ENCODE measurements around the gene C5orf15. TPM values are rescaled to one million over a fixed set of nuclear protein-coding genes. Genes with fewer than 3 reads are reported as not detected.
"Not testable (repeated sequence)": the region's sequence is repeated elsewhere in the genome, so short reads cannot be mapped to it uniquely, and the experiment has no call there.

C5orf15 gene
- total RNA-seq, 1 donor from 2014 or later, result 113 TPM

- no peak for DNase-seq (ENCODE audit: low read depth)
Observed at GRCh38 chr5:133938039-133938821, 30.2 kb downstream of the C5orf15 start.

DNA sequence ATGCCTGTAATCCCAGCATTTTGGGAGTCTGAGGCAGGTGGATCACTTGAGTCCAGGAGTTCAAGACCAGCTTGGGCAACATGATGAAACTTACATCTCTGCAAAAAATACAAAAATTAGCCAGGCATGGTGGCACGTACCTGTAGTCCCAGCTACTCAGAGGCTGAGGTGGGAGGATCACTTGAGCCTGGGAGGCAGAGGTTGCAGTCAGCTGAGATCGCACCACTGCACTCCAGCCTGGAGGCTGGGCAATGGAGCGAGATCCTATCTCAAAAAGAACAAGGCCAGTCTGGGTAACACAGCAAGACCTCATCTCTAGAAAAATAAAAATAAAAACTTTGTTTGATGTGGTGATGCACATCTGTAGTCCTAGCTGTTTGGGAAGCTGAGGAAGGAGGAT is 30.8 kb downstream of the C5orf15 start:
- not testable (repeated sequence) for DNase-seq (ENCODE audit: low read depth)

DNA sequence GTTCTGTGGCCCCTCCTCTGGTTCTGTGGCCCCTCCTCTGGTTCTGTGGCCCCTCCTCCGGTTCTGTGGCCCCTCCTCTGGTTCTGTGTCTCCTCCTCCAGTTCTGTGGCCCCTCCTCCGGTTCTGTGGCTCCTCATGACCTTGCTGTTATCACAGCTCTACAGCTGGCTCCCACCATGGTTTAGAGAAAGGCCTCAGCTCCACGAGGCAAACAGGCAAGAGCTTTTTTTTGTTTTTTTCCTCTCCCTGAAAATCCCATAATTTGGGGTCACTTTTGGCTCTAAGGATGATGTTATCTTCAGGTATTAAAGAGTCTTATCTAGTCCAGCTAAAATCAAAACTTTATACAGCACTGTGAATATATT is 31.8 kb downstream of the C5orf15 start:
- DNase-seq (ENCODE audit: low read depth), result no peak

GRCh38 chr5:133935991-133936650 is 32.3 kb downstream of the C5orf15 start:
- DNase-seq (ENCODE audit: low read depth), result not testable (repeated sequence)

DNA sequence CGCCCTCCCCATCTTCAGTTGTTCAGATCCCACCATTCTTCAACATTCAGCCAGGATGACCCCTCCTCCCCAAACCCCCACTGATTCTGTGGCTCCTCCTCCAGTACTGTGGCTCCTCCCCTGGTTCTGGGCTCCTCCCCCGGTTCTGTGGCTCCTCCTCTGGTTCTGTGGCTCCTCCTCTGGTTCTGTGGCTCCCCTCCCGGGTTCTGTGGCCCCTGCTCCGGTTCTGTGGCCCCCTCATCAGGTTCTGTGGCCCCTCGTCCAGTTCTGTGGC is 32.8 kb downstream of the C5orf15 start:
- no peak for DNase-seq (ENCODE audit: low read depth)

DNA sequence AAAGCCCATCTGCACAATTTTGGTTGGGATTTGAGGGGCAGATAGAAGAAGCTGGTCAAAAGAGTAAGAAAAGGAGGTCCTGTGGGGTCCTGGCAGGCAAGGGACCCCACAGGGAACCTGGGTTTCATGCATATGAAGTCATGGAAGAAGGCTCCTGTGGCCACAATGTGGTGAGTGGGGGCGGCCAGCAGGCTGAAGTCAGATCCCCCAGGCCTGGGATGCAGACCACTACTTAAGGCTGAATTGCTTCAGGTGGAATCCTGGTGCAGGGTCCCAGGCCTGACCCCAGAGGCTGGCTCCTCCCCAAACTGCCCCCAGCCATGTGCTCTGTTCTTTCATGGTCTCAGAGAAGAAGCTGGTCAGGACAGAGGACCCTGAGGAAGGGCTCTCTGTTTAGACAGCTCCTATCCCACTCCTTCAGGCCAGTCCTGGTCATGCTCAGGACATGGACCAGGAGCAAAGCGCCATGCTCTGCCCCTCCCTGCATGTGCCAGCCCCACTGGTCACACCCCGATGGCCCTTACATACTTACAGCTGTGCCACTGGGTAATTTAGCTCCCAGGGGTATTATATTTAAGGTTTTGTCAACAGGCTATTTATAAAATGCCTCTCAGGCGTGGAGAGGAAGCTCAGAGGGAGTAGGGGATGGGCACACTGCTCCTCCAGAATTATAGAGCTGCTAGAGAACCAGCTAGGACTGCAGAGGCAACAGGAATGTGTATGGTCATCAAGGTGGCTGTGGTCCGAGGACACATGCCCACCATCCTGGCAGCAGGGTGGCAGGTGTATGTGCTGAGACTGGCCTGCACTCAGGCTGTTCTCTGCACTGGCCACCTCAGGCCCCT is 33.4 kb downstream of the C5orf15 start:
- peak; percentile 76 for DNase-seq (ENCODE audit: low read depth)

GRCh38 chr5:133934311-133934710 is 34.1 kb downstream of the C5orf15 start:
- DNase-seq (ENCODE audit: low read depth), result no peak

DNA sequence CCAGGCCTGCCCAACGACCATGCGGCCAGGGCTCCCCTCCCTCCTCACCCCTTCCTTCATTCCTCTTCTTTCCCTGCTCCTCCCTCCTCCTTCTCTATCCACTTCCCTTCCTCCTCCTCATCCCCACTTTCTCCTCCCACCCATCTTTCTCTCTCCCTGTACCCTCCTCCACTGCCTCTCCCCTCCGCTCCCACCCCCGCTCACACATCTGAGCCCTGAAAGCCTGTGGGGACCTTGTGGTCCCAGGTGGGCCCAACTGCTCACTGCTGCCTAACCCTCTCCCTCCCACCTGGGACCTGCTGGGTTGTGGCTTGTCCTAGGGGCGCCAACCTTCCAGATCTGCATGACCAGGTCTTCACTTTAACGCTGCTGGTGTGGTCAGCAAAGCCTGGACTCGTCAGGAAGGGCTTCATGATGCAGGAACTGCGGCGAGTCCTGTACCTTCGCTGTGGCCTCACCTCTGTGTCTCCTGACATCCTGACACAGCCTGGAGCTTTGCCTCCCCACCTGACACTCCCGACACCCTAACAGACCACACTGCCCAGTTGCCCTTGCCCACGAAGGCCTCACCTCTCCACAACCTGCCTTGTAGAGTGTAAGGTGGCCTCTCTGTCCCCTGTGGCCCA is 34.6 kb downstream of the C5orf15 start:
- no peak for DNase-seq (ENCODE audit: low read depth)

DNA sequence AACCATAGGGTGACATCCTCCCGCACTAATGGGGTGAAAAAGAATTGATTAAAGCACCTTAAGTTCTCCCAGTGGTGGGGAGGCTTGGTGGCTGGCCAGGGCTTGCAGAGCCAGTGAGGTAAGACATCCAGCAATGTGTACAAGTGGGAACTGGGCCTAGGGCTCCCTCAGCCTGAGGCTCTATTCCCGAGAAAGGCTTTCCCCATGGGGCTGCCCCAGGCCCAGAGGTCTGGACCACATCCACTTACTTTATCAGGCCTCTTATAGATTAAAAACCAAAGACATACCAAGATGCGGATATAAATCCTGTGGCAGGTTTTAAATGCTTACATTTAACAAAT is 35.3 kb downstream of the C5orf15 start:
- no peak for DNase-seq (ENCODE audit: low read depth)

GRCh38 chr5:133932441-133933168 is 35.8 kb downstream of the C5orf15 start:
- DNase-seq (ENCODE audit: low read depth), result no peak

DNA sequence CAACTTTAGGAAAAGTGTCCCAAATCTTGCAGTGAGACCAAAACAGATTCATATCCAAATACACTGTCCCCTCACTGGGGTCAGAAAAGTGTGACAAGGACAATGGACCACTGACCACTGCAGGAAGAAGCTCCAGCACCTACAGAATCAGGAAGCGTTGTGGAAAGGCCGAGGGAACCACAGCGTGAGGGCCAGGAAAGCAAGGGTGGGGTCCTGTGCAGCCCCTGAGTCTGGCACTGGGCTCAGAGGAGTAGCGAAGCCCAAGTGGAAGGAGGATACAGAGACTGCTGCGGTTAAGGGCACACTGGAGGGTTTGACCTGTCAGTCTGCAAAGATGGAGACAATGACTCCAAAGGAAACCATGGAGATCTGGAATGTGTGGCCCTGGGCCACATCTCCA is 36.9 kb downstream of the C5orf15 start:
- DNase-seq (ENCODE audit: low read depth), result no peak

GRCh38 chr5:133930813-133931090 is 37.7 kb downstream of the C5orf15 start:
- no peak for DNase-seq (ENCODE audit: low read depth)

DNA sequence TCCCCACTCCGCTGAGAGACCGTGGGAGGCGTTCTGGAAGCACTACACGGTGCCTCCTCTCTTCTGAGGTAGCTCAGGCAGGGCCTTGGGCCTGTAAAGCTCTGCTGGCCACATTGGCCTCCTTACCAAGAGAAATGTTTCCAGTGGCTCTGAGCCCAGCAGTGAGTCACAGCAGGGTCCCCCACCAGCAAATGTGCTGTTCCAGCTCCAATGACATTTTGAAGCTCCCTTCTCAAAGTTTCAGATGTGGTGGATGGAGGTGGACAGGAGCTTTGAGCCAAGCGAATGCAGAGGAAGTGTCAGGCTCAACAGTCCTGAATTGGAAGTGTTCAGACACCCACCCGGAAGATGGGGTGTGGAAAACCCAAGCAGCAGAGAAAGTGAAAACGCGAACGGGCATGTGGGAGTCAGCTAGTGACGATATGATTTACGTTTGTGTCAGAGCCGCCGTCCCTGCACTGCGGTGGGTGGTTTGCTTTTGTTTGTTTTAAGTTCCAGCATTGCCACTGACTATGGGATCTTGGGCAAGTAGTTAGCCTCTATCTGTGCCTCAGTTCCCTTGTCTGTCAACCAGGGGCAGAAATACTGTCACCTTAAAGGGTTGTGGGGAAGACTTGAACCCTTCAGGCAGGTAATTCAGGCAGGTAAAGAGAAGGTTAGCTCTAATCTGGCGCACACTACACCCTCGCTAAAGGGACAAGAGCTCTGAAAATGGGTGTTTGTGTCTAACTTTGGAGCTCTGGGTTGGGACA is 38.2 kb downstream of the C5orf15 start:
- DNase-seq (ENCODE audit: low read depth), result no peak

- no peak for DNase-seq (ENCODE audit: low read depth)
Observed at GRCh38 chr5:133928587-133929393, 39.6 kb downstream of the C5orf15 start.

DNA sequence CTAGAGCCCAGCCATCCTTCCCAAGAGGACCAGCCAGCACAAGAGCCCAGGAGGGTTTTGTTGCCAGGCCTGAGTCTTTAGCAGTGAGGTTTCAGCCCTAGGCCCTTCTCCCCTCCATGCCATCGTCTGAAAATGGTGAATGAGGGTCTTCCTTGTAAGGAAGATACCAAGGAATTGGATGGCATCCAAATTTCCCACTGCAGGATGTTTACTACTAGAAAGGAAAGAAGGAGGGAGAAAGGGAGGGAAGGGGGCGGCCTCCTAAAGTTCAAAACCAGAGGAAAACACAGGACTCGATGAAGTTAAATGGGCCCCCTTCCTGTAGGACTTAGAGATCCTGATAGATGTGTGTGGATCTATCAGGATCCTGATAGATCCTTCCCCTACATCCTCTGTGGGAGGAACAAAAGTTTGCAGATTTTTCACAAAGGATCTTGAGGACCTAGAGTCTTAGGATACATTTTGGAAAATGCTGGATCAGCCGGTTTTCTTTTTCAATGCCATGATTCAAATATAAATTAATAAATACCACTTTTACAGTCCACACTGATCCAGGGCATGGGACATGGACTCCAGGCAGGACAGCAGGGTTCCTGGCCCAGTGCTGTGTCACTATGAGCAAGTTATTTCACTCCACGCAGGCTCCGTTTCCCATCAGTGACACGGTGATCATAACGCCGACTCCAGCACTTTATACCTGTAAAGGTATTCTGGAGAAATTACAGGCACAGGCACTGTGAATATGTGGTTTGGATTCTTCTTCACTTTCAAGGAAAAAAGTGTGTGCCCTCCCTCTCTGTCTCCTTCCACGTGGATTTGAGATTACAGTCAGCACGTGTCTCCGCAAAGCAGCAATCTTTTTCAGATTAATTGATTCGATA is 40.9 kb downstream of the C5orf15 start:
- DNase-seq (ENCODE audit: low read depth), result peak; percentile 7

DNA sequence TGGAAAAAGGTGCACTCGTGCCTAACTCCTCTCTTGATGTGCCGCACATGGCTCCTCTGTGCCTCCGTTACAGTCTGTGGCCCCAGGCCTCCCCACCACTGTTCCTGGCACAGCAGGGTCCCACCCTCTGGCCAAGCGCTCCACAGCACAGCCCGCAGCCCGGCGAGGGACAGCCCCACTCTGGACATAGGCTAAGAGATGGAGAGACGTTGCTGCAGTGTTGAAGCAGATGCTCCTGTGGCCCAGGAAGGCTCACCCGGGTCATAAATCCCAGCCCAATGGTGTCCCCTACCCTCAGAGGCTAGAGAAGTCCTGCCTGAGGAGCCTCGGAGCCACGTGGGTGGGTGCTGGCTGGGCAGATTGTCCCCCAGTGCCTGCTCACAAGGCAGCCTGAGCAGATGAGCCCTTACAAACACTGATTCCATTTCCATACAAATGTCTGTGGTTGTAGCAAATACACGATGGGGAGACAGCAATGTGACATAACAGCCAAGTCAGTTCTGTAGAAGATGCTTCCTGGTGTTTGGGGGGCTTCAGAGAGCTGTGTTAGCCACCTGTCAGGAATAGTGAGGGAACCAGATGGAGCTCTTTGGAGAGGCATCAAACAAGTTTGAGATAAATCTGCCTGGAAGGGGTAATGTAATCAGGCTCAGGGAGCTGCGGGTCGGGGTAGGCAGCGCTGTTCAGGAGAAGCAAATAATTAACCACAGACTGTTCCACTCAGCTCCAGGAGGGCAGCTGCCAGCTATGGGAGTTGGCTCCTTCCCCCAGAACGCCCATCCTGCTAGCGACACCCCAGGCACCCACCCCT is 41.7 kb downstream of the C5orf15 start:
- no peak for DNase-seq (ENCODE audit: low read depth)

DNA sequence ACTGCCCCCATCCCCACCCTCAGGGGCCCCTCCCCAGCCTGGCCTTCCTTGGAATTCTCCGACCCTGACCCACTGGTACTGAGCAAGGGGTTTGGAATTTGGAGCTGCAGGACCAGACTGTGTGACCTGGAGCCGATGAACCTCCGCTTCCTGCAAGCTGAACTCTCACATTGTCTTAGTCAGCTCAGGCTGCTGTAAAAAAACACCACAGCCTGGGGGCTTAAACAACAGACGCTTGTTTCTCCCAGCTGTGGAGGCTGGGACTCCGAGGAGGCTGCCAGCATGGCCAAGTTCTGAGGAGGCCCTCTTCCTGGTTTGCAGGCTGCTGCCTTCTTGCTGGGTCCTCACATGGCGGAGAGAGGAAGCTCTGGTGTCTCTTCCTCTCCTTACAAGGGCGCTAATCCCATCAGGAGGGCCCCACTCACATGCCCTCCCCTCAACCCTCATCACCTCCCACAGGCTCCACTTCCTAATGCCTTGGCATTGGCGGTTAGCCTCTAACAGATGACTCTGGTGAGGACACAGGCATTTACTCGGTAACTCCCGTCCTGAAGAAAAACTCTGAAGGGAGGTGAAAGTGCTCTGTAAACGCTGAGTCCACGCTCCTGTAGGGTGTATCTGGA is 42.4 kb downstream of the C5orf15 start:
- DNase-seq (ENCODE audit: low read depth), result no peak

DNA sequence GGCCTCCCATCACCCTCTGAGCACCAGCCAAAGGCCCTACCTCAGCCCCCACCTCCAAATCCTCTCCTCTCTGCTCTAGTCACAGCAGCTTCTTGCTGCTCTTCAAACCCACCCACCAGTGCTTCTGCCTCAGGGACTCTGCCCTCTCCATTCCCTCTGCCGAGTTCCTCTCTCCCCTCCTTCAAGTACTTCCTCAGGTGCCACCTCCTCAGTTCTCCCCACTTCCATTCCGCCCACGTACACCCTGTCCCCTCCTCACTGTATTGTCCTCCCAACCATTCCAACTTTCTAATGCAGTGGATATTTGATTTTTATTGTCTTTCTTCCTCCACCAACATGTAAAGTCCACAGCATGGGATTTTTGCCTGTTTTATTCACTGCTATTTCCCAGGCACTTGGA is 43.2 kb downstream of the C5orf15 start:
- DNase-seq (ENCODE audit: low read depth), result no peak

All from myocyte (in vitro differentiated cells).